HepG2 (cell line): ENCODE data around the gene UBXN1. TPM values are rescaled to one million over a fixed set of nuclear protein-coding genes. Genes with fewer than 3 reads are reported as not detected.

Experiments used
- EED ChIP-seq: sonication (generic); formaldehyde crosslinking; IDR thresholded peaks from 2 replicates; pipeline ENCODE4 v1.5.0; 2020; ENCODE audit warnings: mild to moderate bottlenecking, missing genetic modification reagents
- HMG20B ChIP-seq: conservative IDR thresholded peaks from 2 replicates; pipeline ENCODE4 v1.6.1; 2016; ENCODE audit warnings: missing genetic modification reagents, missing compliant biosample characterization
- HOXA3 ChIP-seq: sonication (generic); formaldehyde crosslinking; IDR thresholded peaks from 2 replicates; pipeline ENCODE4 v1.5.0; 2020; ENCODE audit warnings: missing genetic modification reagents
- HOXA7 ChIP-seq: sonication (generic); formaldehyde crosslinking; IDR thresholded peaks from 2 replicates; pipeline ENCODE4 v1.8.1; 2022; ENCODE audit warnings: mild to moderate bottlenecking, missing genetic modification reagents, moderate library complexity
- JUN ChIP-seq: sonication (generic); formaldehyde crosslinking; IDR thresholded peaks from 2 replicates; pipeline ENCODE4 v1.4.0; 2020; ENCODE audit warnings: mild to moderate bottlenecking, missing genetic modification reagents
- MED8 ChIP-seq: sonication (generic); formaldehyde crosslinking; IDR thresholded peaks from 2 replicates; pipeline ENCODE4 v1.8.1; 2023; ENCODE audit warnings: mild to moderate bottlenecking, missing genetic modification reagents; ENCODE audit not compliant: insufficient replicate concordance
- NFYC ChIP-seq: IDR thresholded peaks from 2 replicates; pipeline ENCODE4 v1.6.1; 2016; ENCODE audit warnings: missing genetic modification reagents, missing compliant biosample characterization
- NR2C2 ChIP-seq: sonication (generic); formaldehyde crosslinking; IDR thresholded peaks from 2 replicates; pipeline ENCODE4 v1.4.0; 2020; ENCODE audit warnings: missing genetic modification reagents, mild to moderate bottlenecking, moderate library complexity, borderline replicate concordance
- PHF21A ChIP-seq: sonication (generic); formaldehyde crosslinking; IDR thresholded peaks from 2 replicates; pipeline ENCODE4 v1.5.0; 2020; ENCODE audit warnings: mild to moderate bottlenecking, missing genetic modification reagents
- SMC3 ChIP-seq: IDR thresholded peaks from 2 replicates; pipeline ENCODE4 v1.6.1; 2011; ENCODE audit warnings: low read length, improper control_type of control experiment
- TBX3 ChIP-seq: fragments of 450-650 bp; IDR thresholded peaks from 2 replicates; pipeline ENCODE4 v1.6.1; 2017; ENCODE audit warnings: antibody characterized with exemption, mild to moderate bottlenecking, inconsistent platforms, borderline replicate concordance
- TEAD2 ChIP-seq: sonication (generic); formaldehyde crosslinking; IDR thresholded peaks from 2 replicates; pipeline ENCODE4 v1.9.0; 2021; ENCODE audit warnings: missing genetic modification reagents
- TOPORS ChIP-seq: sonication (generic); formaldehyde crosslinking; IDR thresholded peaks from 2 replicates; pipeline ENCODE4 v1.8.0; 2023; ENCODE audit warnings: mild to moderate bottlenecking, missing genetic modification reagents
- ZNF317 ChIP-seq: sonication (generic); formaldehyde crosslinking; IDR thresholded peaks from 2 replicates; pipeline ENCODE4 v1.5.0; 2020; ENCODE audit warnings: mild to moderate bottlenecking, missing genetic modification reagents
- ZNF550 ChIP-seq: sonication (generic); formaldehyde crosslinking; IDR thresholded peaks from 2 replicates; pipeline ENCODE4 v1.4.0; 2020; ENCODE audit warnings: mild to moderate bottlenecking, missing genetic modification reagents, borderline replicate concordance
- ZNF816 ChIP-seq: sonication (generic); formaldehyde crosslinking; IDR thresholded peaks from 2 replicates; pipeline ENCODE4 v1.8.0; 2022; ENCODE audit warnings: missing genetic modification reagents, mild to moderate bottlenecking, borderline replicate concordance
- ZSCAN30 ChIP-seq: sonication (generic); formaldehyde crosslinking; IDR thresholded peaks from 2 replicates; pipeline ENCODE4 v1.5.0; 2020; ENCODE audit warnings: mild to moderate bottlenecking, missing genetic modification reagents
- polyA plus RNA-seq, 8 experiments: library from polyadenylated mRNA; depleted of rRNA in 3 of 8; stranded (reverse) in 7 of 8; unstranded in 1 of 8; fragments of >200 nt; fragmentation: Illumina TruSeq in 4 of 8; extraction: Trizol in 4 of 8; gene quantifications; 2 replicates each; pipeline versions ENCODE4 v1.2.1 to v1.2.3, GENCODE V29; 2011 to 2016; ENCODE audit warnings: low read depth in 4 of 8, missing spikeins in 1 of 8, mixed read lengths in 1 of 8; ENCODE audit not compliant: insufficient read depth in 1 of 8
- total RNA-seq, 5 experiments: library from RNA; depleted of rRNA; stranded (reverse); fragments of >200 nt; fragmentation: Illumina TruSeq; extraction: Trizol; gene quantifications; 2 replicates each; pipeline ENCODE4 v1.2.3, GENCODE V29; 2016; ENCODE audit warnings: low read depth in 1 of 5
- TF ChIP-seq, protein P1 (sequence below): sonication (generic); formaldehyde crosslinking; IDR thresholded peaks from 2 replicates; pipeline ENCODE4 v1.4.0; 2020; ENCODE audit warnings: missing genetic modification reagents, borderline replicate concordance
- TF ChIP-seq, protein P2 (sequence below): sonication (generic); formaldehyde crosslinking; IDR thresholded peaks from 2 replicates; pipeline ENCODE4 v1.5.0; 2020; ENCODE audit warnings: mild to moderate bottlenecking, missing genetic modification reagents, borderline replicate concordance

The UBXN1 gene
- total and polyA plus RNA-seq, 2 of the 13 experiments (the other 11 are each of a cell fraction or from before 2014, with no cell fraction given), result 47.5 to 52.4 TPM

GRCh38 chr11:62669420-62670161 lies 9.3 kb downstream of the UBXN1 start (continued):
- TF ChIP-seq, protein P1, sequence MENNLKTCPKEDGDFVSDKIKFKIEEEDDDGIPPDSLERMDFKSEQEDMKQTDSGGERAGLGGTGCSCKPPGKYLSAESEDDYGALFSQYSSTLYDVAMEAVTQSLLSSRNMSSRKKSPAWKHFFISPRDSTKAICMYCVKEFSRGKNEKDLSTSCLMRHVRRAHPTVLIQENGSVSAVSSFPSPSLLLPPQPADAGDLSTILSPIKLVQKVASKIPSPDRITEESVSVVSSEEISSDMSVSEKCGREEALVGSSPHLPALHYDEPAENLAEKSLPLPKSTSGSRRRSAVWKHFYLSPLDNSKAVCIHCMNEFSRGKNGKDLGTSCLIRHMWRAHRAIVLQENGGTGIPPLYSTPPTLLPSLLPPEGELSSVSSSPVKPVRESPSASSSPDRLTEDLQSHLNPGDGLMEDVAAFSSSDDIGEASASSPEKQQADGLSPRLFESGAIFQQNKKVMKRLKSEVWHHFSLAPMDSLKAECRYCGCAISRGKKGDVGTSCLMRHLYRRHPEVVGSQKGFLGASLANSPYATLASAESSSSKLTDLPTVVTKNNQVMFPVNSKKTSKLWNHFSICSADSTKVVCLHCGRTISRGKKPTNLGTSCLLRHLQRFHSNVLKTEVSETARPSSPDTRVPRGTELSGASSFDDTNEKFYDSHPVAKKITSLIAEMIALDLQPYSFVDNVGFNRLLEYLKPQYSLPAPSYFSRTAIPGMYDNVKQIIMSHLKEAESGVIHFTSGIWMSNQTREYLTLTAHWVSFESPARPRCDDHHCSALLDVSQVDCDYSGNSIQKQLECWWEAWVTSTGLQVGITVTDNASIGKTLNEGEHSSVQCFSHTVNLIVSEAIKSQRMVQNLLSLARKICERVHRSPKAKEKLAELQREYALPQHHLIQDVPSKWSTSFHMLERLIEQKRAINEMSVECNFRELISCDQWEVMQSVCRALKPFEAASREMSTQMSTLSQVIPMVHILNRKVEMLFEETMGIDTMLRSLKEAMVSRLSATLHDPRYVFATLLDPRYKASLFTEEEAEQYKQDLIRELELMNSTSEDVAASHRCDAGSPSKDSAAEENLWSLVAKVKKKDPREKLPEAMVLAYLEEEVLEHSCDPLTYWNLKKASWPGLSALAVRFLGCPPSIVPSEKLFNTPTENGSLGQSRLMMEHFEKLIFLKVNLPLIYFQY, result no peak
- TF ChIP-seq ZSCAN30 (CRISPR knock-in tag) (no peak), HOXA3 (peak; percentile 39), TEAD2 (CRISPR knock-in tag) (no peak), ZNF816 (CRISPR knock-in tag) (no peak), EED (CRISPR knock-in tag) (no peak), ZNF550 (CRISPR knock-in tag) (no peak), TOPORS (no peak), HOXA7 (CRISPR knock-in tag) (no peak), TBX3 (no peak), PHF21A (CRISPR knock-in tag) (peak; percentile 37; the same call in 1 of the 2 replicates), JUN (CRISPR knock-in tag) (no peak), ZNF317 (CRISPR knock-in tag) (no peak), NR2C2 (CRISPR knock-in tag) (0 out of 2 replicates have a peak, but pooled peaks have one; percentile 41), SMC3 (no peak), NFYC (CRISPR knock-in tag) (no peak), MED8 (CRISPR knock-in tag) (no peak), HMG20B (no peak)
- TF ChIP-seq, protein P2, sequence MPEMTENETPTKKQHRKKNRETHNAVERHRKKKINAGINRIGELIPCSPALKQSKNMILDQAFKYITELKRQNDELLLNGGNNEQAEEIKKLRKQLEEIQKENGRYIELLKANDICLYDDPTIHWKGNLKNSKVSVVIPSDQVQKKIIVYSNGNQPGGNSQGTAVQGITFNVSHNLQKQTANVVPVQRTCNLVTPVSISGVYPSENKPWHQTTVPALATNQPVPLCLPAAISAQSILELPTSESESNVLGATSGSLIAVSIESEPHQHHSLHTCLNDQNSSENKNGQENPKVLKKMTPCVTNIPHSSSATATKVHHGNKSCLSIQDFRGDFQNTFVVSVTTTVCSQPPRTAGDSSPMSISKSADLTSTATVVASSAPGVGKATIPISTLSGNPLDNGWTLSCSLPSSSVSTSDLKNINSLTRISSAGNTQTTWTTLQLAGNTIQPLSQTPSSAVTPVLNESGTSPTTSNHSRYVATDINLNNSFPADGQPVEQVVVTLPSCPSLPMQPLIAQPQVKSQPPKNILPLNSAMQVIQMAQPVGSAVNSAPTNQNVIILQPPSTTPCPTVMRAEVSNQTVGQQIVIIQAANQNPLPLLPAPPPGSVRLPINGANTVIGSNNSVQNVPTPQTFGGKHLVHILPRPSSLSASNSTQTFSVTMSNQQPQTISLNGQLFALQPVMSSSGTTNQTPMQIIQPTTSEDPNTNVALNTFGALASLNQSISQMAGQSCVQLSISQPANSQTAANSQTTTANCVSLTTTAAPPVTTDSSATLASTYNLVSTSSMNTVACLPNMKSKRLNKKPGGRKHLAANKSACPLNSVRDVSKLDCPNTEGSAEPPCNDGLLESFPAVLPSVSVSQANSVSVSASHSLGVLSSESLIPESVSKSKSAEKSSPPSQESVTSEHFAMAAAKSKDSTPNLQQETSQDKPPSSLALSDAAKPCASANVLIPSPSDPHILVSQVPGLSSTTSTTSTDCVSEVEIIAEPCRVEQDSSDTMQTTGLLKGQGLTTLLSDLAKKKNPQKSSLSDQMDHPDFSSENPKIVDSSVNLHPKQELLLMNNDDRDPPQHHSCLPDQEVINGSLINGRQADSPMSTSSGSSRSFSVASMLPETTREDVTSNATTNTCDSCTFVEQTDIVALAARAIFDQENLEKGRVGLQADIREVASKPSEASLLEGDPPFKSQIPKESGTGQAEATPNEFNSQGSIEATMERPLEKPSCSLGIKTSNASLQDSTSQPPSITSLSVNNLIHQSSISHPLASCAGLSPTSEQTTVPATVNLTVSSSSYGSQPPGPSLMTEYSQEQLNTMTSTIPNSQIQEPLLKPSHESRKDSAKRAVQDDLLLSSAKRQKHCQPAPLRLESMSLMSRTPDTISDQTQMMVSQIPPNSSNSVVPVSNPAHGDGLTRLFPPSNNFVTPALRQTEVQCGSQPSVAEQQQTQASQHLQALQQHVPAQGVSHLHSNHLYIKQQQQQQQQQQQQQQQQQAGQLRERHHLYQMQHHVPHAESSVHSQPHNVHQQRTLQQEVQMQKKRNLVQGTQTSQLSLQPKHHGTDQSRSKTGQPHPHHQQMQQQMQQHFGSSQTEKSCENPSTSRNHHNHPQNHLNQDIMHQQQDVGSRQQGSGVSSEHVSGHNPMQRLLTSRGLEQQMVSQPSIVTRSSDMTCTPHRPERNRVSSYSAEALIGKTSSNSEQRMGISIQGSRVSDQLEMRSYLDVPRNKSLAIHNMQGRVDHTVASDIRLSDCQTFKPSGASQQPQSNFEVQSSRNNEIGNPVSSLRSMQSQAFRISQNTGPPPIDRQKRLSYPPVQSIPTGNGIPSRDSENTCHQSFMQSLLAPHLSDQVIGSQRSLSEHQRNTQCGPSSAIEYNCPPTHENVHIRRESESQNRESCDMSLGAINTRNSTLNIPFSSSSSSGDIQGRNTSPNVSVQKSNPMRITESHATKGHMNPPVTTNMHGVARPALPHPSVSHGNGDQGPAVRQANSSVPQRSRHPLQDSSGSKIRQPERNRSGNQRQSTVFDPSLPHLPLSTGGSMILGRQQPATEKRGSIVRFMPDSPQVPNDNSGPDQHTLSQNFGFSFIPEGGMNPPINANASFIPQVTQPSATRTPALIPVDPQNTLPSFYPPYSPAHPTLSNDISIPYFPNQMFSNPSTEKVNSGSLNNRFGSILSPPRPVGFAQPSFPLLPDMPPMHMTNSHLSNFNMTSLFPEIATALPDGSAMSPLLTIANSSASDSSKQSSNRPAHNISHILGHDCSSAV (CRISPR knock-in tag), result no peak
